GM19467 (cell line): Measurements from ENCODE around the gene ARHGAP35.
"Not testable (repeated sequence)": the region's sequence is repeated elsewhere in the genome, so short reads cannot be mapped to it uniquely, and the experiment has no call there.

Experiments used
- ATAC-seq: cut with Tn5 transposase; IDR thresholded peaks from one replicate; pipeline ENCODE4 v1.9.1; 2021; ENCODE audit warnings: mild to moderate bottlenecking, moderate library complexity; ENCODE audit not compliant: unreplicated experiment

ARHGAP35 gene

GRCh38 chr19:46868025-46868802 is 7.4 kb downstream of the ARHGAP35 start:
- no peak for ATAC-seq

GRCh38 chr19:46871173-46871572 is 10.4 kb downstream of the ARHGAP35 start:
- not testable (repeated sequence) for ATAC-seq

- ATAC-seq = no peak
Measured at GRCh38 chr19:46872967-46873366, 12.2 kb downstream of the ARHGAP35 start.

GRCh38 chr19:46875234-46875633 is 14.4 kb downstream of the ARHGAP35 start:
- no peak for ATAC-seq

- ATAC-seq = no peak
Measured at GRCh38 chr19:46875657-46876056, 14.9 kb downstream of the ARHGAP35 start.

- no peak for ATAC-seq
Measured at GRCh38 chr19:46878613-46879375, 18.0 kb downstream of the ARHGAP35 start.

- no peak for ATAC-seq
Measured at GRCh38 chr19:46880431-46880830, 19.6 kb downstream of the ARHGAP35 start.

- ATAC-seq = no peak
Measured at GRCh38 chr19:46881092-46881491, 20.3 kb downstream of the ARHGAP35 start.

GRCh38 chr19:46882034-46882433 is 21.2 kb downstream of the ARHGAP35 start:
- no peak for ATAC-seq

- ATAC-seq = not testable (repeated sequence)
Measured at GRCh38 chr19:46882751-46883150, 22.0 kb downstream of the ARHGAP35 start.

- no peak for ATAC-seq
Measured at GRCh38 chr19:46885411-46885810, 24.6 kb downstream of the ARHGAP35 start.

GRCh38 chr19:46886546-46887239 is 25.9 kb downstream of the ARHGAP35 start:
- ATAC-seq = no peak

GRCh38 chr19:46887240-46887782 is 26.5 kb downstream of the ARHGAP35 start:
- ATAC-seq = no peak

- ATAC-seq = no peak
Measured at GRCh38 chr19:46890423-46891170, 29.8 kb downstream of the ARHGAP35 start.

GRCh38 chr19:46892252-46893179 is 31.7 kb downstream of the ARHGAP35 start:
- no peak for ATAC-seq

GRCh38 chr19:46896076-46896794 is 35.4 kb downstream of the ARHGAP35 start:
- no peak for ATAC-seq

- no peak for ATAC-seq
Measured at GRCh38 chr19:46898731-46899130, 37.9 kb downstream of the ARHGAP35 start.

GRCh38 chr19:46900341-46900740 is 39.5 kb downstream of the ARHGAP35 start:
- no peak for ATAC-seq
